NCI-H146 treated with DMSO at 0.1 percent for 48 hours (cell line): ENCODE data around the gene ANXA6.
"Not testable (repeated sequence)": the region's sequence is repeated elsewhere in the genome, so short reads cannot be mapped to it uniquely, and the experiment has no call there.

Experiments
- DNase-seq: peaks from one replicate; lab custom pipeline; 2025; ENCODE audit not compliant: unreplicated experiment; lab: John Stamatoyannopoulos, UW

ANXA6 gene

GRCh38 chr5:151157426-151158286 is at the start of gene ANXA6:
ANXA6 (minus strand) TSS chr5:151157779; CDS start chr5:151147901, 9,878 bp downstream.
- peak; percentile 20 for DNase-seq

- DNase-seq, result no peak
Observed at GRCh38 chr5:151205411-151205810, 47.8 kb upstream of the ANXA6 start.

GRCh38 chr5:151204051-151204450 is 46.5 kb upstream of the ANXA6 start:
- DNase-seq, result no peak

GRCh38 chr5:151202381-151203139 is 45.0 kb upstream of the ANXA6 start:
- DNase-seq, result no peak

- DNase-seq, result no peak
Observed at GRCh38 chr5:151200913-151201595, 43.5 kb upstream of the ANXA6 start.

- no peak for DNase-seq
Observed at GRCh38 chr5:151199581-151200185, 42.1 kb upstream of the ANXA6 start.

- no peak for DNase-seq
Observed at GRCh38 chr5:151198861-151199260, 41.3 kb upstream of the ANXA6 start.

- not testable (repeated sequence) for DNase-seq
Observed at GRCh38 chr5:151197291-151197600, 39.7 kb upstream of the ANXA6 start.

GRCh38 chr5:151196556-151197290 is 39.1 kb upstream of the ANXA6 start:
- no peak for DNase-seq

- no peak for DNase-seq
Observed at GRCh38 chr5:151195622-151196021, 38.0 kb upstream of the ANXA6 start.

- DNase-seq, result no peak
Observed at GRCh38 chr5:151192626-151193025, 35.0 kb upstream of the ANXA6 start.

GRCh38 chr5:151191661-151192060 is 34.1 kb upstream of the ANXA6 start:
- no peak for DNase-seq

GRCh38 chr5:151189151-151189550 is 31.6 kb upstream of the ANXA6 start:
- no peak for DNase-seq

GRCh38 chr5:151186538-151186937 is 29.0 kb upstream of the ANXA6 start:
- no peak for DNase-seq

- no peak for DNase-seq
Observed at GRCh38 chr5:151186052-151186451, 28.5 kb upstream of the ANXA6 start.

- no peak for DNase-seq
Observed at GRCh38 chr5:151184316-151185042, 26.9 kb upstream of the ANXA6 start.

- no peak for DNase-seq
Observed at GRCh38 chr5:151183456-151184245, 26.1 kb upstream of the ANXA6 start.

GRCh38 chr5:151182976-151183375 is 25.4 kb upstream of the ANXA6 start:
- no peak for DNase-seq

- DNase-seq, result no peak
Observed at GRCh38 chr5:151182524-151182900, 24.9 kb upstream of the ANXA6 start.
